Fibroblast of skin of back (primary cell): ENCODE data around the gene ACVR1B. TPM values are rescaled to one million over a fixed set of nuclear protein-coding genes. Genes with fewer than 3 reads are reported as not detected.

Experiments
- DNase-seq: peaks from one replicate; pipeline ENCODE4 v3.0.0-alpha.2; 2013
- polyA plus RNA-seq, 2 experiments: library from polyadenylated mRNA; unstranded; fragments of 120-200 nt; gene quantifications; one replicate each; pipeline ENCODE4 v1.2.1, GENCODE V29; 2013; ENCODE audit not compliant: insufficient read length in 2 of 2

The ACVR1B gene
- 10.1 TPM for polyA plus RNA-seq (2013, experiment 1 of 2; ENCODE audit: insufficient read length)
- 9.0 TPM for polyA plus RNA-seq (2013, experiment 2 of 2; ENCODE audit: insufficient read length)

GRCh38 chr12:51951199-51951842 is at the start of gene ACVR1B:
ACVR1B (plus strand) TSS chr12:51951699; CDS start chr12:51951744, 45 bp downstream.
- DNase-seq: peak; percentile 87

GRCh38 chr12:51901881-51902280 is 49.6 kb upstream of the ACVR1B start:
- no peak for DNase-seq

- no peak for DNase-seq
Measured at GRCh38 chr12:51904951-51905470, 46.5 kb upstream of the ACVR1B start.

GRCh38 chr12:51905471-51906429 is 45.7 kb upstream of the ACVR1B start:
- peak; percentile 37 for DNase-seq

GRCh38 chr12:51906430-51907082 is 44.9 kb upstream of the ACVR1B start:
- DNase-seq: no peak

GRCh38 chr12:51907083-51907855 is 44.2 kb upstream of the ACVR1B start, which contains the start of gene ACVRL1:
ACVRL1 (plus strand) TSS chr12:51907504; CDS start chr12:51912475, 4,971 bp downstream.
- DNase-seq: no peak

GRCh38 chr12:51907856-51908425 is 43.6 kb upstream of the ACVR1B start:
- no peak for DNase-seq

- DNase-seq: no peak
Measured at GRCh38 chr12:51908876-51909592, 42.5 kb upstream of the ACVR1B start.

GRCh38 chr12:51910168-51910567 is 41.3 kb upstream of the ACVR1B start:
- DNase-seq: no peak

GRCh38 chr12:51910691-51911090 is 40.8 kb upstream of the ACVR1B start:
- DNase-seq: no peak

- DNase-seq: no peak
Measured at GRCh38 chr12:51911307-51911706, 40.2 kb upstream of the ACVR1B start.

GRCh38 chr12:51911788-51912711 is 39.4 kb upstream of the ACVR1B start:
- DNase-seq: no peak

- DNase-seq: no peak
Measured at GRCh38 chr12:51913071-51914033, 38.1 kb upstream of the ACVR1B start.

- no peak for DNase-seq
Measured at GRCh38 chr12:51914034-51914923, 37.2 kb upstream of the ACVR1B start.

GRCh38 chr12:51915003-51915625 is 36.4 kb upstream of the ACVR1B start:
- no peak for DNase-seq

GRCh38 chr12:51915951-51916350 is 35.5 kb upstream of the ACVR1B start:
- no peak for DNase-seq
